Germinal center (tissue), 1 donor: ENCODE results near the gene SLC35B2.

Experiments
- DNase-seq: peaks from one replicate; pipeline ENCODE4 v3.0.0; 2012; ENCODE audit warnings: mixed read lengths, low spot score

SLC35B2 gene

DNA sequence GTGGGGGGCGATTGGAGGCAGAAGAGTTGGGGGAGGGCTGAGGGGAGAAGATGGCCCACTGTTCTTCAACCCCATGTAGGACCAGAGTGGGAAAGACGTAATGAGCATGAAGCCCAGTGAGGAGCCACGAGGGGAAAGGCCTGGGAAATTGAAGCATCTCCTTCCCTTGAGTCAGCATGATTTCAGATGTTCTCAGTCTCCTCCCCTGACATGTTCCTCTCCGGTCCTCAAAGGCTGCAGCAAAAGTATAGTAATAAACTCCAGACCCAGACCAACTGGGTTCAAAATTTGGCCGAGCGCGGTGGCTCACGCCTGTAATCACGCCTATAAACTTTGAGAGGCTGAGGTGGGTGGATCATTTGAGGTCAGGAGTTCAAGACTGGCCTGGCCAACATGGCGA lies 9.9 kb upstream of the SLC35B2 start:
- no peak for DNase-seq

DNA sequence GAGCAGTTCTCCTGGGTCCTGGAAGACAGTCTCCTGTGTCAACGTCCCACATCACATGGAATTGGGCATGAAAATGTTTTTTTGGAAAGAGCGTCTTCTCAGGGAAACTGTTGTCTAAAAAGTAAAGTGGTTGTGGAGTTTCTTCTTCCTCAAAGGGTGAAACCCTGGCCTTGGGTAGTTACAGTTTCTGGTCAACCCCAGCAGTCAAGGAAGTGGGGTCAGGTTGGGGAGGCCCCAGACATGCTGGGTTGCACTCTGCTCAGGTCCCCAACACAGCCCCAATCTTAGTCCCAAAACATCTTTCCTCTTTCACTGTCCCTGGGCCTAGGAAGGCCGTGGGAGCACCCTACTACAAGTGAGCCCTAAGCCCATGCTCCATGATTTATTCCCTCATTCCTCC lies 9.0 kb upstream of the SLC35B2 start:
- DNase-seq: no peak

DNA sequence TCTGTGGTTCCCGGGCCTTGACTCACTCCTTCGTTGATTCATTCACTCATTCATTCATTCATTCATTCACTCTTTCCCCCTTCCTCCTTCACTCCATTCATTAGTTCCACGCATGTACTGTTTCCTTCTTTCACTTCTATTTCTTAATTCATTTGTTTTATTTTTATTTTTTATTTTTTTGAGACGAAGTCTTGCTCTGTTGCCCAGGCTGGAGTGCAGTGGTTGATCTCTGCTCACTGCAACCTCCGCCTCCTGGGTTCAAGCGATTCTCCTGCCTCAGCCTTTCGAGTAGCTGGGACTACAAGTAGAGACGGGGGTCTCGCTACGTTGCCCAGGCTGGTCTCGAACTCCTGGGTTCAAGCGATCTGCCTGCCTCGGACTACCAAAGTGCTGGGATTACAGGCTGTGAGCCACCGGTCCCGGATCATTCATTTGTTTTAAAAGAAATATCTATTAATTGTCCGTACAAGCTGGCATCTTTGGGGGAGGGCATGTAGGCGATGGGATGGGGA lies 8.4 kb upstream of the SLC35B2 start:
- DNase-seq: no peak

DNA sequence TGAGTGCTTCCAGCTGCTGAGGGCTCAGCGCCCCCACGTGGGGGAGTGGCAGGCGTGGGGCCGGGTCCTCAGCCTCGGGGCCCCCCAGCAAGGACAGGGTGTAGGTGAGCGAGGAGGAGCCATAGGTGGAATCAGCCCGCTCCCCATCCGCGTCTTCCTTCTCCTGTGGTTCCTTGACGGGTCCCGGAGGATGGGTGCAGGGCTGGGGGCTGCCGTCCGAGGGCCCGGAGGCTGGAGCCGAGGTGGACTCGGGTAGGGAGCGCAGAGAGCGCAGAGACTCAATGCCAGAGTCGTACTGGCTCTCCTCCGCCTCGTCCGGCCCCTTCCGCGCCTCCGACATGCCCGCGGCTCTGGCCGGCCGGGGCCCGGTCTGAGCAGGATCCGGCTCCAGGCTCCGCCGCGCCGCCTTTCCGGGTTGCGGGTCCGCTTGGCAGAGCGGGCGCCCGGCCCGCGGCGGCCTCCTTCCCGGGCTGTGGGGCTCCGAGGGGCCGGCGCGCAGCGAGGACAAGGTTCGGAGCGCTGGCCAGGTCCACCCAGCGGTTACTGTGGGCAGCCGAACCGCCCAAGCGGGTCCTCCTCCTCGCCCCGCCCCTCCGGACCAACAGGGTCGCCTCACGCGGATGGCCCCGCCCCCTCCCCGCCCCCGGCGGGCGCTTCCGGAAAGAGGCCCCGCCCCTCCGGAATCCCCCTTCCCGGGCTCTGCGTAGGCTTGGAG lies 7.8 kb upstream of the SLC35B2 start, which contains the start of gene NFKBIE:
Gene NFKBIE, minus strand, starts transcription at position 545 of the 715 bp plus-strand sequence. Its CDS starts 205 bp downstream, at position 340.
- DNase-seq: peak; percentile 92

GRCh38 chr6:44264154-44265006 lies 7.1 kb upstream of the SLC35B2 start:
- DNase-seq: peak; percentile 90

- peak; percentile 67 for DNase-seq
Observed at GRCh38 chr6:44263354-44264100, 6.2 kb upstream of the SLC35B2 start.

DNA sequence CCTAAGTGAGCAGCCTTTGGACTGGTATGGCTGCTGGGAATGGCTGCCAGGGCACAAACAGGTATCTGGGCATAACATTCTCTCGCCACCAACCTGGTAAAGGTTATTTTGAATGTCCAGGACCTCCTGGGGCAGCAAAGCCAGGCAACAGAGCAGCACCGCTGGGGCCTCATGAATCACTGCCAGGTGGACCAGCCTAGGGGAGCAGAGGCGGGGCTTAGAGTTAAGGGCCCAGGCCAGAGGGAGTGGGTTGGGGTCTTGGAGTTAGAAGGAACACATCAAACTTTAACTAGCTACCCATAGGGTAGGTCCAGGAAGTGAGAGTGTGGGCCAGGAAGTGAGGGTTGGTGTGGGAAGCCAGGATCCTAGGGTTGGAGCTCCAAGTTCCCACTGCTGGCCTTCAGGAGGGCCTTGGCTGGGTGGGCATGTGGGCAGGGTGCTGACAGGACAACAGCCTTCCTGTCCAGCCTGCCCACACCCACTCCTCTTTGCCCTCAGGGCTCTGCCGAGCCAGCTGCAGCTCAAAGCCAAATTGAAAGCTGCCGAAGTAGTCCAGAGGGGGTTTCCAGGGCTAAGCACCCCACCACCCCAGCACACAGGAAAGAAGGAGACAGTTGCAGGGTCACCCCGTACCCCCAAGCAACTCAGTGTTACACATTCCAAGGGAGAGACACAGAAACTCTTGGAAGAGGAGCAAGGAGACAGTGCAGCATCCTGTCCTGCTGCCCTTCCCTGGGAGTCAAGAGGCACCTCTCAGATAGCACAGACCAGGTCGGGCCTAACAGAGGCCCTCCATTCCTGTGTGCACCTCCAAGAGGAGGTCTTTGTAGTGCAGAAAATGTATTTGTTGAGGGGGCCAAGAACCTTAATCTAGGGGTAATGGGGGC lies 5.4 kb upstream of the SLC35B2 start:
- DNase-seq: no peak

GRCh38 chr6:44261581-44261980 lies 4.3 kb upstream of the SLC35B2 start:
- DNase-seq: no peak

- DNase-seq: no peak
Observed at GRCh38 chr6:44260451-44261297, 3.3 kb upstream of the SLC35B2 start.

GRCh38 chr6:44260011-44260410 lies 2.7 kb upstream of the SLC35B2 start:
- no peak for DNase-seq

GRCh38 chr6:44258921-44259320 lies 1.6 kb upstream of the SLC35B2 start:
- no peak for DNase-seq

- DNase-seq: no peak
Observed at GRCh38 chr6:44258325-44258863, 1.1 kb upstream of the SLC35B2 start.

- no peak for DNase-seq
Observed at GRCh38 chr6:44257753-44258324, 511 bp upstream of the SLC35B2 start.

- DNase-seq: no peak
Observed at GRCh38 chr6:44256775-44257024, 628 bp downstream of the SLC35B2 start.

DNA sequence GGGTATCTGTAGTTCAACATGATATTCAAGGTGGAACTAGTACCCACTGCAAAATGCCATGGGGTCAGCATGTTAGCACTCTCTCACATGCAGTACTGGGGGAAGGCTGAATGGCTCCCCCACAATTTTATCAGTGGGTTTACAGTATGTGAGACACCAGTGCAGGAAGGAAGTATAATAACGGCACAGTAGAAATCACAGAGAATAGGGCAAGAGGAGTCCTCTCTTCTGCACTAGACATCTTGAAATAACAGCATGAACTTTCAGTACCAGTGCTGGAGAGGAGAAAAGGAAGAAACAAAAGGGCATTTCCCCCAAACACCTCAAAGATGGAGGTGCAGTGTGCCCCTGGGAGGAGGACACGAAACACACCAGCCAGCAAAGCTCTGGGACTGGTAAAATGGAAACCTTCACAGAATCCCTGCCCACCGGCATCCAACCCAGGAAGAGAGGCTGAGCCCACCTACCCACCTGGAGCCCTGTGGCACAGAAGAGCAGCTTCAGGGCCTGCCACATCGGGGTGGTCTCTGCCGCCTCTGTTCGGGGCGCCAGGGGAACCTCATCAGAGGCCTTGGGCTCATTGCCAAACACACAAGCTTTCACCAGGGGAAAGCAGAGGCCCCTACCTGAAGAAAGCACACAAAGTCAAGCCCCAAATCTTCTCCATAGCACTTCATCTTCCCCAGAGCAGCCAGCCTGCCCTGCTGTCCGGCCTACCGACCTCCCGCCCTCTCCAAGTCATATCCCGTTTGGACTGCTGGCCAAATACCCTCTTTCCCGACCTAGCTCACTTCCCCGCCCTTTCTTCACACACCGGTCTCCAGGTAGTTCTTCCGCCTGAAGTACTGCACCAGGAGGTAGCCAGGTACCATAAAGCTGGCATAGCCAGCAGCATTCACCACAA lies 1.2 kb downstream of the SLC35B2 start:
- DNase-seq: no peak

DNA sequence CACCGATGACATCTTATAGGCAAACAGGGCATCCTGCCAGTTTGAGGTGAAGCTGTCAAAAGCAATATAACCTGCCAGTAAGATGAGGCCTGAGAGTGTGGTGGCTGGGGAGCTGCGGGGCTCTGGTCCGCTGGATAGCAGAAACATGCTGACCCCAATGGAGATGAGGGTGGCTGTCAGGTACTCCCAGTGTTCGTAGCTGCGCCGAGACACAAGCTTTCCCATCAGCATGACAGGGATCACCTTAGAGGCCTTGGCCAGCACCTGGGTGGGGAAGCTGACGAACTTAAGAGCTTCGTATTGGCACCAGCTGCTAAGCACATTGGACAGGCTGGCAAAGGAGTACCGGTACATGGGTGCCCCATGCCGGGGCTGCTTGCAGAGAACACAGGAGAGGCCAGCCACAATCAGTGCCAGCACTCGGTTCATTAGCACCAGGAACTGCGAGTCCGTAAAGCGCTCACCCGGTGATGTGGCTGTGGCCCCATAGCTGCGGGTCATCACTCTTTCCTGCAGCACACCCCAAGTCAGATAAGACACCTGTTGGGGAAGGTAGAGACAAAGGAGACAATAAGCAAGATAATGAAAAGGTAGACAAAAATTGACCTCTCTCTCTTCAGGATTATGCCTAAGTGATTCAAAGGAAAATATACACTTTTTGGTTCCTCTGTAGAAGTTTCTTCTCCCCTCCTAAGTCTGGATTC lies 2.1 kb downstream of the SLC35B2 start:
- no peak for DNase-seq

GRCh38 chr6:44254191-44255104 lies 2.9 kb downstream of the SLC35B2 start:
- DNase-seq: no peak
